ENCODE data around the gene SSB. TPM values are rescaled to one million over a fixed set of nuclear protein-coding genes. Genes with fewer than 3 reads are reported as not detected.

The SSB gene
- total RNA-seq, 1 donor from 2014 or later, result 100 TPM

DNA sequence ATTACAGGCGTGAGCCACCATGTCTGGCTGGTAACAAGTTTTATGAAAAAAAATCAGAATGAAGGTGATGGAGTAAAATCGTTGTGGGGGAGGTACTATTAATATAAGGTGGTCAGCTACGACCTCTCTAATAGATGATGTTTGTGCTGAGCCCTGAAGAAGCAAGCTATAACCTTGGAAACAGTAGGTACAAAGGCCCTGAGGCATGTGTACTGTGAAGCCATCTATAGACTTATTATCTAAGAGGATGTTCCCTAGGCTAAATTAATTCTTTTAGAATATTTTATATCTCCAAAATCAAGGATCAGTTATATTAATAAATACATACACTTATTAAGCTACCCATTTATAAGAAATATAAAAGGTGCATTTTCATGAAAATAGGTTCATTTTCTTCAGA is 23.3 kb upstream of the SSB start:
- no peak overlapping the region for H3K4me3 ChIP-seq (ENCODE audit: low read depth, low read length)
- TF ChIP-seq, protein P1, sequence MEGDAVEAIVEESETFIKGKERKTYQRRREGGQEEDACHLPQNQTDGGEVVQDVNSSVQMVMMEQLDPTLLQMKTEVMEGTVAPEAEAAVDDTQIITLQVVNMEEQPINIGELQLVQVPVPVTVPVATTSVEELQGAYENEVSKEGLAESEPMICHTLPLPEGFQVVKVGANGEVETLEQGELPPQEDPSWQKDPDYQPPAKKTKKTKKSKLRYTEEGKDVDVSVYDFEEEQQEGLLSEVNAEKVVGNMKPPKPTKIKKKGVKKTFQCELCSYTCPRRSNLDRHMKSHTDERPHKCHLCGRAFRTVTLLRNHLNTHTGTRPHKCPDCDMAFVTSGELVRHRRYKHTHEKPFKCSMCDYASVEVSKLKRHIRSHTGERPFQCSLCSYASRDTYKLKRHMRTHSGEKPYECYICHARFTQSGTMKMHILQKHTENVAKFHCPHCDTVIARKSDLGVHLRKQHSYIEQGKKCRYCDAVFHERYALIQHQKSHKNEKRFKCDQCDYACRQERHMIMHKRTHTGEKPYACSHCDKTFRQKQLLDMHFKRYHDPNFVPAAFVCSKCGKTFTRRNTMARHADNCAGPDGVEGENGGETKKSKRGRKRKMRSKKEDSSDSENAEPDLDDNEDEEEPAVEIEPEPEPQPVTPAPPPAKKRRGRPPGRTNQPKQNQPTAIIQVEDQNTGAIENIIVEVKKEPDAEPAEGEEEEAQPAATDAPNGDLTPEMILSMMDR (IDR thresholded peaks at IDR 0.05; ENCODE audit: insufficient read depth, low read length, poor library complexity, severe bottlenecking), result no peak

DNA sequence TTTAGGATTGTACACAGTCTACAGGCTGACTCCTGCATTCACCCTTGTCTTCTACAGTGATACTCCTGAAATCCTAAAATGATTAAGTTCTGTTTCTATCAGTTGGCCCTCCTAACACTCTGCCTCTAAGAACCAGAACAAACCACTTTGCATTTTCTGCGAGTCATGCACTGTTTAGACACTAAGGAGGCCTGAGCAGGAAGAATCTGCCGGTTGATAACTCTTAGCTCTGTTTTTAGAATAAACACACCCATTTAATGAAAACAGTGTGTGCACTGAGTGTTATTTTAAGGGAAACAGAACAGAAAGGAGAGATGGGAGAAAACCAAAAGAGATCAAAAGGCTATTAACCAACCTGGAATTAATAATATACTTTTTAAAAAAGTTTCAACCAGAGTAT is 22.9 kb upstream of the SSB start:
- no peaks in the 10 kb centered on the region for H3K27me3 ChIP-seq (ENCODE audit: control insufficient read depth, insufficient read depth, low read length)
- H3K36me3 ChIP-seq (ENCODE audit: control insufficient read depth, insufficient read depth, low read length), result no peaks in the 10 kb centered on the region
- TF ChIP-seq, protein P1 (IDR thresholded peaks at IDR 0.05; ENCODE audit: insufficient read depth, low read length, poor library complexity, severe bottlenecking), result no peak
- H3K4me3 ChIP-seq (ENCODE audit: low read depth, low read length), result no peak overlapping the region
- DNase-seq (ENCODE audit: low read depth), result no peak

More for the DNA sequence above, 23.3 kb upstream of the SSB start:
- Histone ChIP-seq H3K27me3 (ENCODE audit: control insufficient read depth, insufficient read depth, low read length) (no peaks in the 10 kb centered on the region), H3K36me3 (ENCODE audit: control insufficient read depth, insufficient read depth, low read length) (no peaks in the 10 kb centered on the region)
- DNase-seq (ENCODE audit: low read depth), result no peak

DNA sequence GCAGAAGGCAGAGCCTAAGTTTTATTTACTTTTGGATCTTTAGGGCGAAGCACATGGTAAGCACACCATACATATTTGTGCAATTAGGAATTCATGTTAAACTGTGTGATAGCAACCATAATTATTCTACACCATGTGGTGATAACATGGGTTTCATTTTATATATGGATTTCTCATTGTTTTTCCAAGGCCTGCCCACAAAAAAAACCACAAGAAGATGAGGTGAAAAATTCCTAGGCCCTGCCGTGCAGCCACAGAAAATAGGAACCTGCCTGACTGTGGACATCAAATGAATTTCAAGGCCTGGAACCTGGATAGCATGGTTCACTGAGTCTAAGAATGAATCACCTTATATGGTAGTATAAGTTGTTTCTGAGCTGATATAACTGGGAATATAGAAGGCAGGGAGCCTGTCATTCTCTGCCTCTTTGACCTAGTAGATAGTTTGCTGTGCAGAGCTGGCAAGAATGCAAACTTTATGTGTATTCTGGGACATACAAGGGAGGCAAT is 22.4 kb upstream of the SSB start:
- TF ChIP-seq, protein P1 (IDR thresholded peaks at IDR 0.05; ENCODE audit: insufficient read depth, low read length, poor library complexity, severe bottlenecking), result no peak
- no peaks in the 10 kb centered on the region for H3K27me3 ChIP-seq (ENCODE audit: control insufficient read depth, insufficient read depth, low read length)
- no peaks in the 10 kb centered on the region for H3K36me3 ChIP-seq (ENCODE audit: control insufficient read depth, insufficient read depth, low read length)
- peak; percentile 79 for DNase-seq (ENCODE audit: low read depth)
- no peak overlapping the region for H3K4me3 ChIP-seq (ENCODE audit: low read depth, low read length)

DNA sequence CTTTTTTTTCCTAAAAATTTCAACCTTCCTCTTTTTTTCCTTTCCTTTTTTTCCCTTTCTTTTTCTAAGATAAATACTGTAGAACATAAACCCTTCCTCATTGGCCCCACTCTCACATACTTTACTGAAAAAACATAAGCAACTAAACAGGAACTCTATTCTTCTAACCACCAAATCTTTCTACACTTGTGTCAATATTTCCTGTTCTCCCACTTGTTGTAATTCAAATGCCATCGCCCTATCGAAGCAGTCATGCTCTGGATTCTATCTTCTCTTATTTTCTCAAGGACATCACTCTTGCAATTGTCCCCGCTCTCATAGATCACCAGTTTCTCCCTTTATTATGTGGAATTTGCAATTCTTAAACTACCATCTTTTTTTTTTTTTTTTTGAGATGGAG is 20.2 kb upstream of the SSB start:
- H3K4me3 ChIP-seq (ENCODE audit: low read depth, low read length), result no peak overlapping the region
- TF ChIP-seq, protein P1 (IDR thresholded peaks at IDR 0.05; ENCODE audit: insufficient read depth, low read length, poor library complexity, severe bottlenecking), result no peak
- H3K36me3 ChIP-seq (ENCODE audit: control insufficient read depth, insufficient read depth, low read length), result no peaks in the 10 kb centered on the region
- no peaks in the 10 kb centered on the region for H3K27me3 ChIP-seq (ENCODE audit: control insufficient read depth, insufficient read depth, low read length)
- no peak for DNase-seq (ENCODE audit: low read depth)

DNA sequence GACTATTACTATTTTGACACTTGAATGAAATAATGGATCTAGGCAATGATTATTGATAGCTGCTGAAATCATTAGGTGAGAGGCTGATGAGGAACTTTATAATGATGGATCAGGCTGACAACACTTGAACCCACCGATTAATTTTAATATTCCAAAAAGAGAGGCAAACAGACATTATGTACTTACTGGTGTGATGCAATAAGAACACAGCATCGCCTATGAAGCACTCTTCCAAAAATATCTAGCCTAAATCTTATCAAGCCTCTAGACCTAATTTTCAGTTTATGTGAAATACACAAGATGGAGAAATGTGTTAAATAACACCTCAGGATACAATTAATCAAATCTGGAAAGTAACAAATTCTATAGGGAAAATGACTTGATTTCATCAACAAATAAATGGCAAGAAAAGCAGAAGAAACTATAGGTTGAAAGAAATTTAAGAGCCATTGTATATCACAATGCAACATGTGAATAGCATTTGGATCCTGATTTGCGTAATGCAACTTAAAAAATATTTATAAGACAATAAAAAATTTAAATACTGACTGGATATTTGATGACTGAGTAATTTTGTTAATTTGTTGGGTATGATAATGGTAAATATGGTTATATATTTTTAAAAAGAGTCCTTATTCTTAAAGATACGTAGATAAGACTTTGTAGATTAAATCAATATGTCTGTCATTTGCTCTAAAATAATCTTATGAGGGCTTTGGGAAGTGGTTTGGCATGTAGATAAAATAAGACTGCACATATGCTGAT is 17.2 kb upstream of the SSB start:
- DNase-seq (ENCODE audit: low read depth), result no peak
- Histone ChIP-seq H3K4me3 (ENCODE audit: low read depth, low read length) (no peak overlapping the region), H3K27me3 (ENCODE audit: control insufficient read depth, insufficient read depth, low read length) (no peaks in the 10 kb centered on the region), H3K36me3 (ENCODE audit: control insufficient read depth, insufficient read depth, low read length) (no peaks in the 10 kb centered on the region)
- TF ChIP-seq, protein P1 (IDR thresholded peaks at IDR 0.05; ENCODE audit: insufficient read depth, low read length, poor library complexity, severe bottlenecking), result no peak

DNA sequence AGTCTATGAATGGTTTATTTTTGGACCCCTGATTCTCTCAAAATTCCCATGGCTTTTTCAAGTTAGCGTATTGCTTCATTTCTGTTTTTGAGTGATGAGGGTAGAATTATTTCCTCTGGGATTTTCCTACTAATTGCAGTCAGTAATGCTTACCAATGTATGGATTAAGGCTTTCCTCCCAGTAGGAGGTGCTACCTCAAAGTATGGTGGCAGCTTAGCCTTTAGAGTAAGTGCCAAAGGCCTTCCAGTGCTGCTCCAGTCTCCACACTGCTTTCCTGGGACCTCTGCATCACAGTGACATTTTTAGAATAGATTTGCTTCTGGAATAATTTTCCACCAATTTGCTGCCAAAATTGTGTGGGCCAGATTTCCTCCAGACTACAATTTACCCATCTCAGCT is 16.2 kb upstream of the SSB start:
- TF ChIP-seq, protein P1 (IDR thresholded peaks at IDR 0.05; ENCODE audit: insufficient read depth, low read length, poor library complexity, severe bottlenecking), result no peak
- Histone ChIP-seq H3K36me3 (ENCODE audit: control insufficient read depth, insufficient read depth, low read length) (no peaks in the 10 kb centered on the region), H3K4me3 (ENCODE audit: low read depth, low read length) (no peak overlapping the region), H3K27me3 (ENCODE audit: control insufficient read depth, insufficient read depth, low read length) (no peaks in the 10 kb centered on the region)
- no peak for DNase-seq (ENCODE audit: low read depth)

Measured in kidney epithelial cell (primary cell).